ENCODE results near the gene LSM10. TPM values are rescaled to one million over a fixed set of nuclear protein-coding genes. Genes with fewer than 3 reads are reported as not detected.

The LSM10 gene
- total RNA-seq = 10 to 100 TPM in 2 of 4 donors, 1 to 10 TPM in 2; 3.7 to 48.1 (median 15.1) TPM

- Histone ChIP-seq H3K27me3 (no peaks in the 10 kb centered on the region), H3K4me3 (peak within 1 kb of the TSS; percentile 75 to 87), H3K36me3 (no peaks in the 10 kb centered on the region), H3K4me1 (peaks cover 0 to 8% of the 10 kb centered on the region in 2 donors), H3K9me3 (no peaks in the 10 kb centered on the region), H3K27ac (peak within 1 kb of the TSS; percentile 88 to 93)
- intact Hi-C loops (cut with DNase I; ENCODE audit: low total_unique reads) = no loop called here
- TF ChIP-seq CTCF (IDR thresholded peaks at IDR 0.05) (peak in 1 of 4 experiments; percentile 19), POLR2A (IDR thresholded peaks at IDR 0.05) (peak; percentile 92 to 94)
- peak; percentile 94 for DNase-seq
Observed at GRCh38 chr1:36397378-36398230, at the start of gene LSM10. Gene LSM10, minus strand, starts transcription at chr1:36397908. Its CDS starts 3,779 bp downstream, at chr1:36394129.

GRCh38 chr1:36447450-36447849 is 49.7 kb upstream of the LSM10 start:
- Histone ChIP-seq H3K27me3 (no peaks in the 10 kb centered on the region), H3K27ac (no peak overlapping the region), H3K9me3 (no peaks in the 10 kb centered on the region), H3K36me3 (no peaks in the 10 kb centered on the region), H3K4me3 (no peak overlapping the region), H3K4me1 (peaks cover 0 to 3% of the 10 kb centered on the region in 2 donors)
- intact Hi-C loops (cut with DNase I; ENCODE audit: low total_unique reads) = no loop called here
- no peak for DNase-seq
- no peak for TF ChIP-seq POLR2A (IDR thresholded peaks at IDR 0.05)
- no peak for TF ChIP-seq CTCF (IDR thresholded peaks at IDR 0.05)

GRCh38 chr1:36446746-36447145 is 49.0 kb upstream of the LSM10 start:
- H3K4me1 ChIP-seq = peaks cover 0 to 3% of the 10 kb centered on the region in 2 donors
- intact Hi-C loops (cut with DNase I; ENCODE audit: low total_unique reads) = no loop called here
- no peak overlapping the region for H3K4me3 ChIP-seq
- no peaks in the 10 kb centered on the region for H3K27me3 ChIP-seq
- TF ChIP-seq CTCF (IDR thresholded peaks at IDR 0.05) = no peak
- no peak for TF ChIP-seq POLR2A (IDR thresholded peaks at IDR 0.05)
- DNase-seq = no peak
- H3K9me3 ChIP-seq = no peaks in the 10 kb centered on the region
- no peaks in the 10 kb centered on the region for H3K36me3 ChIP-seq
- H3K27ac ChIP-seq = no peak overlapping the region

GRCh38 chr1:36446271-36446670 is 48.6 kb upstream of the LSM10 start:
- Histone ChIP-seq H3K27me3 (no peaks in the 10 kb centered on the region), H3K9me3 (no peaks in the 10 kb centered on the region), H3K4me3 (no peak overlapping the region), H3K27ac (no peak overlapping the region), H3K36me3 (no peaks in the 10 kb centered on the region), H3K4me1 (peaks cover 0 to 3% of the 10 kb centered on the region in 2 donors)
- intact Hi-C loops (cut with DNase I; ENCODE audit: low total_unique reads) = no loop called here
- DNase-seq = no peak
- TF ChIP-seq CTCF (IDR thresholded peaks at IDR 0.05) (no peak), POLR2A (IDR thresholded peaks at IDR 0.05) (no peak)

GRCh38 chr1:36443297-36443696 is 45.6 kb upstream of the LSM10 start:
- Histone ChIP-seq H3K9me3 (no peaks in the 10 kb centered on the region), H3K4me1 (no peaks in the 10 kb centered on the region), H3K27me3 (no peaks in the 10 kb centered on the region), H3K27ac (no peak overlapping the region), H3K36me3 (no peaks in the 10 kb centered on the region), H3K4me3 (no peak overlapping the region)
- TF ChIP-seq CTCF (IDR thresholded peaks at IDR 0.05) (no peak), POLR2A (IDR thresholded peaks at IDR 0.05) (no peak)
- intact Hi-C loops (cut with DNase I; ENCODE audit: low total_unique reads) = no loop called here
- DNase-seq = no peak
